GM18867 (cell line): ENCODE measurements around the gene TLN1.

Experiments used
- ATAC-seq: cut with Tn5 transposase; IDR thresholded peaks from one replicate; pipeline ENCODE4 v1.9.1; 2021; ENCODE audit warnings: mild to moderate bottlenecking, moderate library complexity; ENCODE audit not compliant: unreplicated experiment

The TLN1 gene

GRCh38 chr9:35729700-35730485 lies 2.1 kb downstream of the TLN1 start:
- no peak for ATAC-seq

- ATAC-seq: no peak
Observed at GRCh38 chr9:35729101-35729500, 2.9 kb downstream of the TLN1 start.

GRCh38 chr9:35728041-35728971 lies 3.7 kb downstream of the TLN1 start:
- no peak for ATAC-seq

- no peak for ATAC-seq
Observed at GRCh38 chr9:35727676-35728040, 4.3 kb downstream of the TLN1 start.

GRCh38 chr9:35726931-35727330 lies 5.1 kb downstream of the TLN1 start:
- no peak for ATAC-seq

GRCh38 chr9:35725362-35725761 lies 6.6 kb downstream of the TLN1 start:
- ATAC-seq: no peak

- no peak for ATAC-seq
Observed at GRCh38 chr9:35723908-35724307, 8.1 kb downstream of the TLN1 start.

GRCh38 chr9:35723426-35723825 lies 8.6 kb downstream of the TLN1 start:
- no peak for ATAC-seq

GRCh38 chr9:35719546-35719945 lies 12.4 kb downstream of the TLN1 start:
- ATAC-seq: no peak

- no peak for ATAC-seq
Observed at GRCh38 chr9:35718721-35719511, 13.1 kb downstream of the TLN1 start.

GRCh38 chr9:35717132-35717870 lies 14.7 kb downstream of the TLN1 start:
- no peak for ATAC-seq

GRCh38 chr9:35716230-35716629 lies 15.8 kb downstream of the TLN1 start:
- no peak for ATAC-seq

GRCh38 chr9:35714579-35715252 lies 17.3 kb downstream of the TLN1 start:
- no peak for ATAC-seq

- ATAC-seq: no peak
Observed at GRCh38 chr9:35714123-35714522, 17.9 kb downstream of the TLN1 start.

GRCh38 chr9:35713578-35713977 lies 18.4 kb downstream of the TLN1 start:
- ATAC-seq: no peak

GRCh38 chr9:35712762-35713400 lies 19.1 kb downstream of the TLN1 start:
- ATAC-seq: no peak

GRCh38 chr9:35711501-35712428 lies 20.2 kb downstream of the TLN1 start:
- no peak for ATAC-seq

- no peak for ATAC-seq
Observed at GRCh38 chr9:35710818-35711500, 21.0 kb downstream of the TLN1 start.
